Stimulated activated CD4-positive, alpha-beta T cell treated with anti-CD3 and anti-CD28 coated beads, TNF-alpha, amount 100 ng/mL, for 24 hours (primary cell): ENCODE results near the gene MAP3K20.
"Not testable (repeated sequence)": the region's sequence is repeated elsewhere in the genome, so short reads cannot be mapped to it uniquely, and the experiment has no call there.

Source experiments
- DNase-seq, 3 experiments: peaks; one replicate each; pipeline ENCODE4 v3.0.0-alpha.2; 2020; ENCODE audit warnings: low read depth in 3 of 3

Gene MAP3K20

DNA sequence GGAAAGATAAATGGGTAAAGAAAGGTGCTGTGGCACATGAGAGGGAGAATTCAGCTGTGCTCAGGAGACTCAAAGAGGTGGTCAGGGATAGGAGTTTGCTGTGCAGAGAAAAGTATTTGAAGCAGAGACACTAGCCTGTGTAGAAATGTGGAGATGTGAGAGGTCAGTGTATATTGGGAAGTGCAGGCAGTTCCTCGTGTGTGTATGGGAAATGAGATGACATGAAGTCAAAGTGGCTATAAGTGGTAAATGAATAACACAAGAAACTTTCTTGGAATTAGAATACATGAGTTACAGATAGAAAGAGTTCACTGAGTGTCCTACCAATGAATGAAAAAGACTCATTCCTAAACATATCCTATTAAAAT, 11.6 kb downstream of the MAP3K20 start:
- DNase-seq = no peak

DNA sequence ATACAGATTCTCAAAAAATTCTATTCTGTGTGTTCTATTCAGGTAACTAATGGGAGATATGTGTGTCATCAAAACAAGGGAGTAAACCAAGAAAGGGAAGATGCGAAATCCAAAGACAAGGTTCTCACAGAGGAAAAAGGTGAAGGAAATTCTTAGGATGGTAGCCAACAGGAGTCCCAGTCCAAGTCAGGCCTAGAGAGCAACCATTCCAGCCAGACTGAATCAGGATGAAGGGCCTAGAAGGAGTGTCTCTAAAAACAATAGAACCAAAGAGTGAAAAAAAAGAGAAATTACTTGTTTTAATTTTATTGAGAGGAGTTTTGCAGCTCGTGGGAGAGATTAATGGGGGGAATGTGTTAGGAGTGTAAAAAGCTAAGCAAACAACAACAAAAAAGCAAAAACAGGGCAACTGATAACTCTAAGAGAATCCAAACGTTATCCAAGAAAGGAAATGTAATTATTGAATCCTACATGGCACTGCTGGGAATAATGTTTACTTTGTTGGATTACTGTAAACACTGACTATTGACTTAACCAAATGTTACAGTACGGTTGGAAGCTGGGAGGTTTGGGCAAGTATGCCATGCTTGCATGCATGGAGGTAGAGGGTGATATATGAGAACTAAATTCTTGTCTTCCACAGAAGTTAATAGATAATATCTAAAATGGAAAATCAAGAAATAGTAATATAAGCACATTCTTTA, 12.3 kb downstream of the MAP3K20 start:
- DNase-seq = no peak

DNA sequence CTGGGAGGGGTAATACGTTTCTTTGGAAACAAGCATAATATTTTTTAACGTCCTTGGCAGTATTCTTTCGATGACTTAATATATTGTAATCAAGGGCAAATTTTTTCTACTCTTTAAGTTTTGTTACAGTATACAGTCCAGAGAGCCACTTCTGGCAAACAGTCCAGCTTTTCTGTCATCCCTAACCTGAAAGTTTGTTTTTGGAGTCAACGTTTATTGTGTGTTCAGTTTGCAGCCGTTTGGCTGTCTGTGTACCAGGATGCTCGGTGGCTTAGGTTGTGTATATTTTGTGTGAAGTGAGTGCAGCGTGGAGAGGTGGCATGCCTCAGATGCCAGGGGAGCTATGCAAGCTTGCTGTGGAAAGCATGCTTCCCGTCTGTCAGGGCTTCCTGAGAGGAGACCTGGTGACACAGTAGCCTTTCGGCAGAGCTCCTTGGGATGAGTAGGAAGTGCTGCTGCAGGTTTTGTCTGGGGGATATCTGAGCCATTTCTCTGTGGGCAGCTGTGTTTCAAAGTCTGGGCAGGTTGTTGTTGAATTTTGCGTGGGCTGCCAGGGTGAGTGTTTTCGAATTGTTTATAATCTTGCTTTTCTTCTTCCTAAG, 14.7 kb downstream of the MAP3K20 start:
- no peak for DNase-seq

DNA sequence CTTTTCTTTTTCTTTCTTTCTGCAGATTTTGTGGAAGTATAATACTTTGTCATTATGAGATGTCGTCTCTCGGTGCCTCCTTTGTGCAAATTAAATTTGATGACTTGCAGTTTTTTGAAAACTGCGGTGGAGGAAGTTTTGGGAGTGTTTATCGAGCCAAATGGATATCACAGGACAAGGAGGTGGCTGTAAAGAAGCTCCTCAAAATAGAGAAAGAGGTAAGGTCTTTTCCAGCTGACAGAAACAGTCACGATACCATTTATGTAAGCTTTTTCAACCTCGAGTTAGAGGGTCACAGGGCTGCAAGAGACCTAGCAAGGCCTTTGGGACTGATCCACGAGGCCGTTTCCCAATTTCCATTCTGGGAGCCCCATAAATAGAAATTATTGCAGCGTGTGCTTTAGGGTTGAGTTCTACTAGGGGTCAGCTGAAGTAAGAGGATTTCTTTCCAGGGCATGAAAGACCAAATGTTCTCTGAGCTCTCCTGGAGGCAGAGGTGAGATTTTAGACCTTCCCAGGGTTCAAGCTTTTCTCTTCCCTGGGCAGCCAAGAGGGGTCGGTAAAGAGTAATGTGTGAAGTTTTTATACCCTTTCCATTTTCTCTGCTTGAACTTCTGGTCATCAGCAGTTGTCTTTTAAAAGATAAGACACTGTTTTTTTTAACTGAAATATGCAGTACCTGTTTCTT, 15.5 kb downstream of the MAP3K20 start:
- DNase-seq = no peak

DNA sequence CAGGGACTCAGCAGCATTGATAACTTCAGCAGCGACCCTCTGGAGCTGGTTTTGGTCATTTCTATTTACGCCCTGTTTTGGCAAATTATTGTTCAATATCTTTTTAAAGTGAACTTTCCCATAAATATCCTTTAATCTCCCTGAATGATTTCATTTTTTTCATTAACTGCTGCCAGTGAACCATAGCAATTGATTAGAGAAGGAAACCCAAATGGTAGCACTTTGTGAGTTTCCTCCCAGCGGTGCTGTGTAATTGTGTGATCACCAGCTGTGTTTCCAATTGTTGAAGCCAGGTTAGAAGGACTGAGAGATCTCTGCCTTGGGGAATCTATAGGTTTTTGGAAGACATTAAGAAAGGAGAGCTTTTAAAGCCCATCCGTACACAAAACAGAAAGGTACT, 16.3 kb downstream of the MAP3K20 start:
- DNase-seq = no peak

DNA sequence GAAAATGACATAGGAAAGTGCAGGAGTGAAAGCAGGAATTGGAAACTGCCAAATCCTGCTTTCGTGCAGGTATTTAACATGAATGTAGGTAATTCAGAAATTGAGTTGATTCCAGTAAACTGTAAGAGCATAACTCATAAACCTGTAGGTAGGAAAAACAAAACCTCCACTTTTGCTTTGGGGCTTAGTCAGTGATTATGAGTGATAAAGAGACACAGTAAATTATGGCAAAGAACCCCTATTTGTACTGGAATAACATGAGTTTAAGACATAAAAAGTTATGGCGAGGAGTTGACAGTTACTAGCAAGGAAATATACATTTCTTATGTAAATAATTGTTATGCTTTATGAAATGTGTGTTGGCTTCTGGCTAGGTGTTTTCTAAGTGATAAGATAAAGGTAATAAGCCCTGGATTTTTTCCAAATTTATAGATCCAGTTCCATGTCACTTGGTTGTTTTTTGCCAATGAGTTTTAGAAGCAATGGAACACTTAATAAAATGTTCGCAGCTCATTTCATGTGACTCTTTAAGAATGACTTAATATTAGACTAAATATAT, 17.3 kb downstream of the MAP3K20 start:
- no peak for DNase-seq

DNA sequence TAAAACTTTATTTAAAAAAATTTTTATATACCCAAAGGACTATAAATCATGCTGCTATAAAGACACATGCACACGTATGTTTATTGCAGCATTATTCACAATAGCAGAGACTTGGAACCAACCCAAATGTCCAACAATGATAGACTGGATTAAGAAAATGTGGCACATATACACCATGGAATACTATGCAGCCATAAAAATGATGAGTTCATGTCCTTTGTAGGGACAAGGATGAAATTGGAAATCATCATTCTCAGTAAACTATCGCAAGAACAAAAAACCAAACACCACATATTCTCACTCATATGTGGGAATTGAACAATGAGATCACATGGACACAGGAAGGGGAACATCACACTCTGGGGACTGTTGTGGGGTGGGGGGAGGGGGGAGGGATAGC, 18.0 kb downstream of the MAP3K20 start:
- DNase-seq = not testable (repeated sequence)

DNA sequence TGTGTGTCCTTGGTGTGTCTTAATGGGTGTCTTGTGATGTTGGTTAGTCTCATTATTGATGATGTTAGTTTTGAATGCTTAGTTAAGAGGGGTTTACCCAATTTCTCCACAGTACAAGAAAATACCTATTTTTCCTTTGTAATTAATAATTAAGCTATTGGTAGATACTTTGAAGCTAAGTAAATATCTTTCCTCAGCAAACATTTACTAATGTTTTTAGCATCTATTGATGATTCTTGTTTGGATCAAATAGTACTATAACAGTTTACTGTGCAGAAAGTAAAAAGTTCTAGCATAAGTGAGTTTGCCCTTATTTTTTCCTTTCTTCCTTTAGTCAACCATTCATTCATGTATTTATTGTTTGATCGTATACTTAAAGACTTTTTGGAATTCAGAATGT, 19.1 kb downstream of the MAP3K20 start:
- no peak for DNase-seq

DNA sequence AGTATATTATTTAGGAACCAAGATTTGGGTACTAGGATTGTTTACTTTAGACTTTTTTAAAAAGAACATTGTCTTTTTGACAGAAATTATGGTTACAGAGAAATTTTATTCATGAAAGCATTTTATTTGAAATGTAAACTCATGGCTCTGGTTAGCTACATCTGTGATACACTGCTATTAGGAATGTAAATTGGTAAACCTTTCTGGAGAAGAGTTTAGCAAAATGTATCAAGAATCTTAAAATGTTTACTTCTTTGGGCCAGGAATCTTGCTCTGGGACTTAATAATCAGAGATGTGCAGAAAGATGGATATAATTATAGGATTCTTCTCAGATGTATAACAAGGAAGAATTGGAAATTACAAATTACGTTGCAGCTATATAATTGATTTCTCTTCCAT, 19.7 kb downstream of the MAP3K20 start:
- no peak for DNase-seq

DNA sequence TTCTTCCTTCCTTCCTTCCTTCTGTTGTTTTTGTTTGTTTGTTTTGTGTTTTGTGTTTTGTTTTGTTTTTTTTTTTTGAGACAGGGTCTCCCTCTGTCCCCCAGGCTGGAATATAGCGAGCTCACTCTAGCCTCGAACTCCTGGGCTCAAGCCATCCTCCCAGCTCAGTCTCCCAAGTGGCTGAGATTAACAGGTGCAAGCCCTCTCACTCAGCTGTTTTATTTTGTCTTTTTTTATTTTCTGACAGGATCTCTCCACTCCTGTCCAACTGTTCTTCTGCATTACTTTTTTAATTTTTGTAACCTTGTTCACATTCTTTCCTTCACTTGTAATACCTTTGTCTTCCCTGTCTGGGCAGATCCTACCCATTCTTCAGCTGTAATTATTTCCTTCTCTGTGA, 23.6 kb downstream of the MAP3K20 start:
- DNase-seq = no peak

DNA sequence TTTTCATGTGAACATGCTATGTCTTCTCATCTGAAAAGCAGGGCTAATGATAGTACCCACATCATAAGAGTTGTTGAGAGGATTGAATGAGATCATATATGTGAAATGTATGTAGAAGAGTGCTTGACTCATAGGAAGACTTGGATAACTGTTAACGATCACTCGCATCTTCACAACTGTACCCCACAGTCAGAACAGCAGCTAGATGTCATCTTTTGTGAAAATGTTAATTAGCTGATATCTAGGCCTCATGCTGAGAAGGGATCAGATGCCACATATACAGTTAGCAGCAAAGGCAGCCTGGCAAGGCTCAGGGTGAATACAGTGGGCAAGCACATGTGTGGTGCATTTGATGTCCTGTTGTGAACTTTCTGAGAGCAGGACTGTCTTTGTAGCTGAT, 24.2 kb downstream of the MAP3K20 start:
- no peak for DNase-seq

DNA sequence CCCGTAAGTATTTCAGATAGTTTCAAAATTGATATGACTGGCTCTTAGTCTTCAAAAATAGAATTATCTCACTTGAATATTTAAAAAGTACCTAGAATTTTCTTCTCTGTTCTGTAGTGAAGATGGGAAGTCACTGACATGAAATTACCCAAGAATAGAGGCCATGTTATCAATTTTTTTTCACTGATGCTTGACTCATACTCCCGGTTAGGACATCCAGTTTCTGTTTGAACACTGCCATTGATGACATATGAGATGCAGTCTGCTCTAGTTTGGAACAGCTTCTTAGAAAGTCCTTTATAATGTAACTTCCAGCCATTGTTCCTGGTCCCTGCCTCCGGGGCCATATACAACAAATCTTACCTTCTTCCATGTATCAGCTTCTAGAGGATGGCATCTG, 26.0 kb downstream of the MAP3K20 start:
- no peak for DNase-seq

DNA sequence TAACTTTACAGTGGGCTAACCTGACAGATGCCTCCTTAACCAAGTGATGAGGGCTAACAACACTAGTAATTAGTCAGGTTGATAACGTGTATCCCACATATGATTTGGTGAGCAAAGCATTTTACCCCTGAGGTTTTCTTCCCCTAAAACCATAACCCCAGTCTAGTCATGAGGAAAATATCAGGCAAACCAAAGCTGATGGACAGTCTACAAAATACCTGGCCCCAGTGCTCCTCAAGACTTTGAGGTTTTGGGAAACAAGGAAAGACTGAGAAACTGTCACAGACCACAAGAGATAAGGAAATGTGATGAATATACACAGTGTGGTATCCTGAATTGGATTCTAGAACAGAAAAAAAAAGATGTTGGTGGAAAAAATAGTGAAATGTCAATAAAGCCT, 28.5 kb downstream of the MAP3K20 start:
- DNase-seq = no peak

DNA sequence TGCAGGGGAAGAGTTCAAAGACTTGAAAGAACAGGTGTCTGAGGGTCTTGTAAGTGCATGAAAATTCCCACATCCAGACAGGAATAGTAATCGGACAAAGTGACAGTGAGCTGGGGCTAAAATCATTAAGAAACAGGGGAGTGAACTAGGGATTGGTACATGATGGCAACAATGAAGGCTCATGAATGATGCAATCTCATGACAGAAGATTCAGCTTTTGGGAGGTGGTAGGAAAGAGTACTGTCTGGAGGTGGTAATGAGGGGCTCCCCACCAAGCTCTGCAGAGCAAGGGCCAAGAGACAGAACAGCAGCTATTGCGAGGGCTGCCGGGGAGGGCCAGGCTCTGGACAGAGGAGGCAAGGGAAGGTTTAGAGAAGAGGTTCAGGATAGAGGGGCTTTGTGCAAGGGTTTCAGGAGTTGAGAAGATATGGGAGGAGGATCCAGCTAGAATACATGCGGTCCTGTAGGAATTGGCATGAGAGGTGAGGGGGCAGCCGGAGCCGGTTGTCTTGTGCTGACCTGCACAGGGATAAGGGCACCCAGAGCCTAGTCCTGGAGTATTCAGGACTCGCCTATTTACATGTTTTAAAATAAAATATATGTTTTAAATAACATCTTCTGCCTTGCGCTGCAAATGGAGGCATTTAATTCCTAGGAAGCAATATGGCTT, 31.4 kb downstream of the MAP3K20 start:
- DNase-seq = no peak

DNA sequence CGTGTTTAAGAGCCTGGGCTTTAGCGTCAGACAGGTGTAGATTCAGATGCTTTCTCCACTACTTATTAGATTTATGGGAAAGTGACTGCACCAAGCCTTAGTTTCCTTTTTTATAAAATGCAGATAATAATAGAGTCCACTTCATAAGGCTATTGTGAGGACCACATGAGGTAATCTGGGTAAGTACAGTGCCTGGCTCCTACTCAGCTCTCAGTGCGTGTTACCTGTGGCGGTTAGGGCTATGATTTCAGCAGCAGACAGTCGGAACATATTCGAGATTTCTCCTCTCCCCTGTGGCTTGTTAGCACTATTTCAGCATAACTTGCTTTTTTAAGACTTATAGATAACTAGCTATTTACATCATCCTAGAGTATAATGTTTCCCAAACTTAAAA, 32.0 kb downstream of the MAP3K20 start:
- DNase-seq = no peak

DNA sequence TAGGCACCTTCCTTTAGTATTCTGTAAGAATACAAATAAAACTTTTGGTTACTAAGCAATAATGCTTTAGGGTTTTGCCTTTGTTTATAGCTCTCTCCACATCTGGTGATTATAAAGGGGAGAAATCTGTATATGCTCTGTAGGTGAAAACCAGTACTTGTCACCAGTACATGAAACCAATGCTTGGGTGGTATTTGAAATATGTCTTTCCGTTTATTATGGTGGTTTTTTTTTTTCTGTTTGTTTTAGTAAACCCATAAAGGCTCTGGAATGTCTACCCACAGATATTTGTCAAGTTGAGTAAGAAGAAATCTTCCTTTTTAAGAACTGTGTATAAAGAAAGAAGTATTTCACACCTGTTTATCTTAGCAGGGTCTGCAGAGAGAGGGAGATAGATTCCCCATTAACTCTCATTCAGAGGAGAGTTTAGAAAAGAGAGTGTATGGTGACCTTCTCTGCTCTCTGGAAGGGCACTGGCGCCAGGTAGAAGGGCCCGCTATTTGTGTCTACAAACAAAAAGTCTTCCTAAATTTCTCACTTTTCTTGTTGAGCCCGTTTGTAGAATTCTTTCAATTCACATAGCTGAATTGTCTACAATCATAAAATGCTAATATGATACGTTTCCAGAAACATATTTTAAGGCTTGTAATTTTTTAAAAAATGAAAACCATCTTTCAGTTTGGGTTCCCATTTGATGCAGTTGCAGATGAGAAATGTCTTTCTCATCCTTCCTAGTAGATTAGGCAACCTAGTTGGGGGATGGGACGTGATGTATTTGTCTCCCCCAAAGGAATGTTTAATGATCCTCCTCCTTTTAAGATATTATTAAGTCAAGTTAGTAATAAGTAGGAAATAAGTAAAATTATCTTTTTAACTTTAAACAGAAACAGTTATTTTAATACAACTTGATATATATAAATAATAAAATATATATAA, 33.9 kb downstream of the MAP3K20 start:
- no peak for DNase-seq

DNA sequence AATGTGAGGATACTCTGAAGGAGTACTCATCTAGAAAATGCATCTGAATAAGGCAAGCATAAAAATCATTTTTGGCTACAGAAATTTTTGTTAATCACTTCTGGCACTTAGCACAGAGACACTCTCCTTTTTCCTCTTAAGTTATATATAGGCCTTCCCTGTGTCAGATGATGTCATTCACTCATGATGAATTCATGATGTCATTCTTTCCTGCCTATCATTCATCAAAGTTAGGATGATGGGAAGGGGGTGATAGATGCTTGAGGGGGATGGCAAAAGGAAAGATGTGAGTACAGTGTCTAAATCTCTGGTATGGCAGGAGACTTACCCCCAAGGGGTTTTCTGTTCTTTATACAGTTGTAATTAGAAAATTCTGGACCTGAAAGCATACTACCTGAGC, 42.0 kb downstream of the MAP3K20 start:
- DNase-seq = no peak

DNA sequence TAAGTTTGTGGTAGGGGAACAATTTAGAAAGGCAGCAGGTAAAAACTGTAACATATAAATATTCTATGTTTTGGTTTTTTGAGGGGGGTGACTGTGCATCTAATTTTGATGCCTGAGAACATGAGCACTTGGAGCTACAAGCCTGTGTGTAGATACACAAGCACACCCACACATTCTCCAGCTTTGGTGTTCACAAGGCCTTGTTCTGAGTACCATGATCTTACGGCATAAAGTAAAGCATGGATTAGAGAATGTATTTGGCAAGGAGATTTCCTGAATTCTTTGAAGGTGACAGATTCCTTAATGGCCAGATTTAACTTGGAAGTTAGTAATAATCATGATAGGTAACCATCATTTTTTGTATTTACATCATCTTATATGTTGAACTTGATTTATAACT, 42.7 kb downstream of the MAP3K20 start:
- no peak for DNase-seq

DNA sequence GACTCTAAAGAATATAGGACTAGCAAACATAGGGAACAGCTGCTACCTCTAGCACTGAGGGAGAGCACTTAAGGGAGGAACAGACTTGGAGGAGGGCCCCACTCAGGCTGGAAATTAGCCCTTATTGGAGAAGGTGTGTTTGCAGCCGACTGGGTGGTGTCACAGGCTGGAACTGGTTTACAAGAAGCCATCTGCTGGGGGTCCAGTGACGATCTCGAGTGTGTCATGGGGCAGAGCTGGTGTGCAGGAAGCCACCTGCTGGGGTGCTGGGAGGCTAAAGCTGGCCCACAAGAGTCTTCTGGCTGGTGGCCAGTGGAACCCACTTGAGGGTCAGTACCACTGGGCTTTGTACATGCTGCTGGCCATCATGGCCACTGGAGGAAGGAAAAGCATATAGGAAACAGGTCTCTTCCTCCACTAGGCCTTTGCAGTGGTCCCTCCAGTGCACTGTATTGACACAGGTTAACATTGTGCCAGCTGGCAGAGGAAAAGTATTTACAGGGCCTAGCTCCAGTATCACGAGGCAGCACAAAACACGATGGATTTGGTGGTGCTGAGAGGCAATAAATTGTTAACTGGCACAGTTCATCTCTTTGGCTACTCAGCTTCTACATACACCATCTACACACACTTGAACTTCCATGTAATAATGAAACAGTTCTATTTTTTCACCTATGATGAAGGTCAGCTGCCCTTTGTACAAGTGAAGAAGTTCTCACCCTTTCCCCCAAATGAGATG, 43.6 kb downstream of the MAP3K20 start:
- no peak for DNase-seq

DNA sequence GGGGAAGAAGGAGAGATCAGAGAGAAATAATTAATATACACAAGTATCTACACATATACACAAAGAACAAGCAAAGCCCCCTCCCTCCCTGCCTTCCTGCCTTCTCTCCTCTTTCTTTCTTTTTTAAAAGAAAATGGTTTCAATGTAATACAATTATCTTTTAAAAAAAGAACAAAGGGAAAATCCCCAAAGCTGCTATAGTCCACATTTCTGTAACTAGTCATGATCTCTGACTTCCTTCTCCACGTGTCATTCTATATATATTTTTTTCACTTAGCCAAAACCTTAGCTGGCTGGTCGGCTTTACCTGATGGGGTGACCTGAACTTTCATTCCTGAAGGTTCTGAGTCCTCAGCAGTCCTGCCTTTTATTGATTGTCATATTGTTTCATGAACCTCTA, 44.3 kb downstream of the MAP3K20 start:
- no peak for DNase-seq

DNA sequence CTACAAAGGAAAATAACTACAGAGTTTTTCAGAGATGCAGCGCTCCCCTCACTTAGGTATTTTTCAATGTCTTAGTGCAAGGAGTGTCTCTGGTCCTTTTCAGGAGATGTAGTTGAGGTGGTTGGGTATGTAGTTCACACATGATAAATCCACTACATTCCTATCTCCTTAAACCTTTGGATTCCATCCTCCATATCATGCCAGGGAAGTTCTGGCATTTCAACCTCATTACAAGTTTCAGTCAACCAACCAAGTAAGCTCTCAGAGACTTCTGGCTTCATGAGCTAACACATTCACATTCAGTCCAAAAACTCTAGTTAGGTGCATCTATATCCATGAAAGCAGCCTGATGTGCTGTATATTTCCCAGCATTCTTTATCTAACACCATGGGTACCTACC, 47.3 kb downstream of the MAP3K20 start:
- DNase-seq = no peak
